ENCODE data around the gene HS1BP3. TPM values are rescaled to one million over a fixed set of nuclear protein-coding genes. Genes with fewer than 3 reads are reported as not detected.

Gene HS1BP3
- total RNA-seq, 1 donor from 2014 or later, result 33.6 TPM

GRCh38 chr2:20687260-20687832, 36.4 kb upstream of the HS1BP3 start:
- no peak for DNase-seq (ENCODE audit: low spot score)
- TF ChIP-seq CTCF (IDR thresholded peaks at IDR 0.05; ENCODE audit: unreplicated experiment), result no peak
- Mint-ChIP-seq H3K4me3 (ENCODE audit: unreplicated experiment) (no peak overlapping the region), H3K4me1 (ENCODE audit: unreplicated experiment) (peaks cover 18% of the 10 kb centered on the region), H3K27ac (ENCODE audit: unreplicated experiment) (no peak overlapping the region), H3K9me3 (ENCODE audit: unreplicated experiment) (no peaks in the 10 kb centered on the region), H3K36me3 (ENCODE audit: low read depth, unreplicated experiment) (peaks cover 30% of the 10 kb centered on the region), H3K27me3 (ENCODE audit: unreplicated experiment) (peaks cover 5% of the 10 kb centered on the region)

DNA sequence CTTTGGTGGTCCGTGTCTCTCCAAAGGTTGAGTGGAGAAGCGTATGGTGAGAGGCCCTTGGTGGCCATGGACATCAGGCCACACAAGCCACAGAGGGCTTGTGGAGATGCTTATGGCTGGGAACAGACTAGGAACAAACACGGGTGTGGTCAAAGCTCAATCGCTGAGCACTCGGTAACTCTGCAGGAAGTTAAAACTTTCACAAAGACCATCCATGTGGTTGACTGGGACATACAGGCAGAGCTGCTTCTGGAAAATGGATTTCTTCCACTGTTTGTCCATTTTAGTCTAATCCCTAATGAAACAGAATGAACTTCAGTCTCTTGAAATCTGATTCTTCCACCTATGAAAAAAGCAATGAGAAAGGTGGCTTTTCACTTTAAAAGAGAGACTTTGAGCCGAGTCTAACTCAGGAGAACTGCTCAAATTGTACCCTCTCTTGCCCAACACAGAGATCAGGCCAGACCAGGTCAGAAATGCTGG, 33.7 kb upstream of the HS1BP3 start:
- H3K9me3 Mint-ChIP-seq (ENCODE audit: unreplicated experiment), result no peaks in the 10 kb centered on the region
- DNase-seq (ENCODE audit: low spot score), result no peak
- TF ChIP-seq CTCF (IDR thresholded peaks at IDR 0.05; ENCODE audit: unreplicated experiment), result no peak
- H3K4me1 Mint-ChIP-seq (ENCODE audit: unreplicated experiment), result no peaks in the 10 kb centered on the region
- H3K27ac Mint-ChIP-seq (ENCODE audit: unreplicated experiment), result no peak overlapping the region
- no peak overlapping the region for H3K4me3 Mint-ChIP-seq (ENCODE audit: unreplicated experiment)
- H3K27me3 Mint-ChIP-seq (ENCODE audit: unreplicated experiment), result peaks cover 5% of the 10 kb centered on the region
- H3K36me3 Mint-ChIP-seq (ENCODE audit: low read depth, unreplicated experiment), result peaks cover 33% of the 10 kb centered on the region

DNA sequence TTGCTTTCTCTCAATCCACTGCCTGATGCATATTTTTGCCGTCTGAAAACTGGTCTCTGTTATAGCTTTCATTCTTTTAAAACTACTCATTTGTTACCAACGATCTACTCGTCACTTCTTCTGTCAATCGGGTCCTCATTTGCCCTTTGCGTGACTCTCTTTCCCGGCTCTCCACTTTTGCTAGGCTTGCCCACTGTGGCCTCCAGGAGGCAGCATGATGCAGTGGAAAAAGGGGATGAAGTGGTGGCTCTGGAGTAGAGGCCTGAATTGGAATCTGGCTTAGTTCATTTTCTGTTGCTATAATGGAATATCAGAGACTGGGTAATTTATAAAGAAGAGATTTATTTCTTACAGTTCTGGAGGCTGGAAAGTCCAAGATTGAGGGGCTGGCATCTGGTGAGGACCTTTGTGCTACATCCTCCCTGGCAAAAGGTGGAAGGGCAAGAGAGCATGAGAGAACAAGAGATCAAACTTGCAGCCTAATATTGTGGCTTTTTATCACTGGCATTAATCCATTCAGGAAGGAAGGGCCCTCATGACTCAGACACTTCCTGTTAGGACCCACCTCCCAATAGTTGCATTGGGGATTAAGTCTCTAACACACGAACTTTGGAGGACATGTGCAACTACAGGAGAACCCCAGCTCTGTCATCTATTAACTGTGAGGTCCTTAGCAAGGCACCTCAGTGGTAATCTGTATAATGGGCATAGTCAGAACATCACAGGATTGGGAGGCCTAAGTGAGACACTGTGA, 31.4 kb upstream of the HS1BP3 start:
- Mint-ChIP-seq H3K9me3 (ENCODE audit: unreplicated experiment) (no peaks in the 10 kb centered on the region), H3K27ac (ENCODE audit: unreplicated experiment) (no peak overlapping the region), H3K4me1 (ENCODE audit: unreplicated experiment) (peaks cover 11% of the 10 kb centered on the region), H3K27me3 (ENCODE audit: unreplicated experiment) (peaks cover 5% of the 10 kb centered on the region), H3K36me3 (ENCODE audit: low read depth, unreplicated experiment) (peaks cover 20% of the 10 kb centered on the region), H3K4me3 (ENCODE audit: unreplicated experiment) (peak overlapping the region; percentile 65)
- peak; percentile 41 for TF ChIP-seq CTCF (IDR thresholded peaks at IDR 0.05; ENCODE audit: unreplicated experiment)
- peak; percentile 47 for DNase-seq (ENCODE audit: low spot score)

GRCh38 chr2:20680744-20681375, 30.0 kb upstream of the HS1BP3 start:
- TF ChIP-seq CTCF (IDR thresholded peaks at IDR 0.05; ENCODE audit: unreplicated experiment), result no peak
- Mint-ChIP-seq H3K36me3 (ENCODE audit: low read depth, unreplicated experiment) (peaks cover 16% of the 10 kb centered on the region), H3K4me3 (ENCODE audit: unreplicated experiment) (no peak overlapping the region), H3K4me1 (ENCODE audit: unreplicated experiment) (peaks cover 26% of the 10 kb centered on the region), H3K9me3 (ENCODE audit: unreplicated experiment) (no peaks in the 10 kb centered on the region), H3K27me3 (ENCODE audit: unreplicated experiment) (peaks cover 7% of the 10 kb centered on the region), H3K27ac (ENCODE audit: unreplicated experiment) (no peak overlapping the region)
- DNase-seq (ENCODE audit: low spot score), result no peak

DNA sequence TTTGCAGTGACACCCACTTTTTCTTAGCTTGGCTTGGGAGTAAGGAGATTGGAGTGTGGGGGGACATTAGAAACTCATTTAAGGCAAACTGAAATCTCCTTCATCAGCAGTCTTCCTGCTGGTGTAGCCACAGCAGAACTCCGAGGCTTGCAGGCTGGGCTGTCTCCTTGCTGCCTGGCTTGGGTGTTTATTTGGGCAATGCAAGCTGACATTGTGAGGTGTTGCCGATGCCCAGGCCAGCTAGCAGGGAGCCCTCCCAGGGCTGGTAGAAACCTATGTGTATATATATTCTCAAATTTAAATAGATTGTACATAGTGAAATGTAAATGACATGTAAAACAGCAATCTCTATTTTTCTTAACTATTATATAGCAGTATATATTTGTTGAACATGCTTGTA, 27.9 kb upstream of the HS1BP3 start:
- Mint-ChIP-seq H3K9me3 (ENCODE audit: unreplicated experiment) (no peaks in the 10 kb centered on the region), H3K27me3 (ENCODE audit: unreplicated experiment) (peaks cover 8% of the 10 kb centered on the region), H3K36me3 (ENCODE audit: low read depth, unreplicated experiment) (peaks cover 11% of the 10 kb centered on the region), H3K4me3 (ENCODE audit: unreplicated experiment) (no peak overlapping the region), H3K27ac (ENCODE audit: unreplicated experiment) (no peak overlapping the region), H3K4me1 (ENCODE audit: unreplicated experiment) (peaks cover 47% of the 10 kb centered on the region)
- DNase-seq (ENCODE audit: low spot score), result no peak
- TF ChIP-seq CTCF (IDR thresholded peaks at IDR 0.05; ENCODE audit: unreplicated experiment), result no peak

All from endothelial cell (in vitro differentiated cells).